Putamen (tissue), 1 donor: Measurements from ENCODE around the gene MSMP.
A peak's percentile ranks its signal among the peaks of the same experiment; 100 is the strongest.

Source experiments
- DNase-seq: peaks from one replicate; pipeline ENCODE4 v3.0.0-alpha.2; 2016; ENCODE audit warnings: low spot score

Gene MSMP

GRCh38 chr9:35743880-35744518 lies 10.1 kb downstream of the MSMP start:
- no peak for DNase-seq

- DNase-seq: no peak
Observed at GRCh38 chr9:35743452-35743851, 10.6 kb downstream of the MSMP start.

GRCh38 chr9:35741740-35742139 lies 12.3 kb downstream of the MSMP start:
- no peak for DNase-seq

- no peak for DNase-seq
Observed at GRCh38 chr9:35740243-35740642, 13.8 kb downstream of the MSMP start.

GRCh38 chr9:35738924-35739323 lies 15.2 kb downstream of the MSMP start:
- DNase-seq: no peak

- DNase-seq: no peak
Observed at GRCh38 chr9:35738186-35738585, 15.9 kb downstream of the MSMP start.

- DNase-seq: no peak
Observed at GRCh38 chr9:35737143-35737542, 16.9 kb downstream of the MSMP start.

GRCh38 chr9:35736201-35736633 lies 17.9 kb downstream of the MSMP start:
- DNase-seq: no peak

- no peak for DNase-seq
Observed at GRCh38 chr9:35734096-35734495, 20.0 kb downstream of the MSMP start.

- no peak for DNase-seq
Observed at GRCh38 chr9:35732800-35733541, 21.1 kb downstream of the MSMP start.

- peak; percentile 98 for DNase-seq
Observed at GRCh38 chr9:35732185-35732799, 21.8 kb downstream of the MSMP start, which contains the start of the genes CREB3 and TLN1. TSS of gene CREB3 (plus strand) at chr9:35732666. CDS start at chr9:35732773, 107 bp downstream. TSS of gene TLN1 (minus strand) at chr9:35732195. CDS start at chr9:35725694, 6,501 bp downstream.

GRCh38 chr9:35731415-35732184 lies 22.5 kb downstream of the MSMP start:
- DNase-seq: no peak

- DNase-seq: no peak
Observed at GRCh38 chr9:35730486-35730854, 23.6 kb downstream of the MSMP start.

- DNase-seq: no peak
Observed at GRCh38 chr9:35729700-35730485, 24.2 kb downstream of the MSMP start.

- DNase-seq: no peak
Observed at GRCh38 chr9:35729101-35729500, 25.0 kb downstream of the MSMP start.

- peak; percentile 58 for DNase-seq
Observed at GRCh38 chr9:35728041-35728971, 25.8 kb downstream of the MSMP start.

GRCh38 chr9:35727676-35728040 lies 26.4 kb downstream of the MSMP start:
- DNase-seq: no peak

GRCh38 chr9:35726931-35727330 lies 27.1 kb downstream of the MSMP start:
- DNase-seq: peak; percentile 80

- no peak for DNase-seq
Observed at GRCh38 chr9:35725362-35725761, 28.7 kb downstream of the MSMP start.

GRCh38 chr9:35723908-35724307 lies 30.2 kb downstream of the MSMP start:
- DNase-seq: no peak
